HT1080 (cell line): Measurements from ENCODE around the gene KIRREL3. TPM values are rescaled to one million over a fixed set of nuclear protein-coding genes. Genes with fewer than 3 reads are reported as not detected.

Source experiments
- DNase-seq: peaks from one replicate; pipeline ENCODE4 v3.0.0-alpha.2; 2015; ENCODE audit warnings: low read depth
- total RNA-seq: library from RNA; depleted of rRNA; stranded (reverse); fragments of >200 nt; shearing (Covaris generic); gene quantifications from 2 replicates; pipeline ENCODE4 v1.2.3, GENCODE V29; 2014

The KIRREL3 gene
- total RNA-seq, 1 experiment from 2014 or later = 1.7 TPM

DNA sequence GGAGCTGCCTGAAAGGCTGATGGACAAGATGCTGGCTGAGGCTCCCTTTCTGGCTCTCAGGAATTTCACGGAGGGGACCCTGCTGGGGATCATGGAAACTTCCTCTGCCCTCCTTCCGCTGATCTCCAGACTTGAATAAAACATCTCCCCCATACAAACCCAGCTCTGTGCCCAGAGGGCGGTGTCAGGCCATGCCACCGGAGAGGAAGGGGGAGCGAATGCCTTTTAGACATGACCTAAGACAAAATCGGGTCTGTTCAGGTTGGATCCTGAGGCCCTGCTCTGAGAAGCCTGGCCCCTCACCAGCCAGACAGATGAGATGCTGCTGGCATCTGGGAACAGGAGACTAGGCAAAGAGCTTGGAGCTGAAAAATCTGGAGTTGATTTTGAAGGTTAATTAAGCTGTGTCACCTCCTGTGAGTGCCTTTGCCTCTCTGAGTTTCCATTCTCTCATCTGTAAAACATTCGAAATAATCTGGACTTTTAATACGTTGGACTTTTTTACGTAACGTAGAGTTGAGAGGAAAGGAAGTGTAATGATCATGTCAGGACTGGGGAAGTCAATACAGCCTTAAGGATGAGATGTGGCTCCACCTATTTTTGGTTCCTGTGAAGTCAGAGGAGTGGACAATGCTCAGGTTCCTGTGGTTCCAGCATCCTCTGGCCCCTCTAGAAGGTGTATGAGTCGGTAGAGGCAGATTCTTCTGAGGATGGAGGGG, 481.4 kb downstream of the KIRREL3 start:
- no peak for DNase-seq

DNA sequence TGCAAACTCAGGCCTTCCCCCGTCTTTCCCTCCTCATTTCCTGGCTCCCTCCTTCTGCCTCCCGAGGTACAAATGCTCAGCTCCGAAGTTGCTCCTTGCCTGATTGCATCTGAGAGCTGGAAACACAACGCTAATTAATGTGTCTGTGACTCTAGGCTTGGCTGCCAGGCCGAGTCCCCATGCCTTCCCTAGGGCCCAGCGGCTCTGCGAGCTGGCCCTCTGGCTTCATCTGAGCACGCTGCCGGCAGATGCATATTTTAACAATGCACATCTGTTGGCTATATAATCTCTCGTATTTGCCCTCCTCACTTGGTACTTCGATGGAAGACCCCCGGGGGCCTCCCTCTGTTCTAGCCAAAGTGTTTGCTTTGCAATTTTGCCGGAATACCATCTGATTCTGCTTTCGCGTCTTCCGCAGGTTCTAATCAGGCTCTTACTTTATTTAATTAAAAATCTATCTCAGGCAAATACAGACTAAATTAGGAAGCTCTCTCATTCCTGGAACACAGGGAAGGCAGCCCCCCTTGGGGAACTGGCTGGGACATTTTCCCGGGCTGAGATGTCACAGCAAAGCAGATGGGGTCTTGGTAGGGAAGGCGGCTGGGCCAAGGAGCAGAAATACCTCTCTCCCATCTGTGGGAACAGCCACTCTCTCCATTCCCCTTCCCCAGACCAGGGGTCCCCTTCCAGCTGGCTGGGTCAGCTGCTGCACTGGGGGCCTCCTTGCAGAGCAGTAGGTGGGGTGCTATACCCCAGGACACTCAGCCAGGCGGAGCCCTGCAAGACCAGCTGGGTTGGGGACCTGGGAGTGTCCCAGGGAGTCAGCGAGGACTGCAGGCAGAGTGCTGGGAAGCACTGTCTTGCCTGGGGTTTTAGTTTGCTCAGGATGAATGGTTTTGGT, 482.2 kb downstream of the KIRREL3 start:
- no peak for DNase-seq

DNA sequence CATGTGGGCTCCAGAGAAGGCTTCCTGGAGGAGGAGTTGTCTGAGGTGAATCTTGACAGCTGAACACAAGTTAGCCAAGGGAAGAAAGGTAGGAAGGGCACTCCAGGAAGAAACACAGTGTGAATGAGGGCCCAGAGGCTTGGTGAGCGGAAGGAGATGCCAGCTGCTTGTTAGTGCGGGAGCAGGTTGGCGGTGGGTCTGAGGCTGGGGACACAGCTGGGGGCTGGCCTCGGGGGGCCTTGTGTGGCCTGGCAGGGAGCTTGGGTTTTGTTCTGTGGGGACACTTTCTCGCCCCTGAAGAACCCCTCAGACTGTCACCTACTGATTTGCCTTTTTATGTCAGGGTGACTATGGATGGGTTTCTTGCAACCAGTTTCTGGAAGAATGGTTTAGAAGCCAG, 485.1 kb downstream of the KIRREL3 start:
- no peak for DNase-seq

DNA sequence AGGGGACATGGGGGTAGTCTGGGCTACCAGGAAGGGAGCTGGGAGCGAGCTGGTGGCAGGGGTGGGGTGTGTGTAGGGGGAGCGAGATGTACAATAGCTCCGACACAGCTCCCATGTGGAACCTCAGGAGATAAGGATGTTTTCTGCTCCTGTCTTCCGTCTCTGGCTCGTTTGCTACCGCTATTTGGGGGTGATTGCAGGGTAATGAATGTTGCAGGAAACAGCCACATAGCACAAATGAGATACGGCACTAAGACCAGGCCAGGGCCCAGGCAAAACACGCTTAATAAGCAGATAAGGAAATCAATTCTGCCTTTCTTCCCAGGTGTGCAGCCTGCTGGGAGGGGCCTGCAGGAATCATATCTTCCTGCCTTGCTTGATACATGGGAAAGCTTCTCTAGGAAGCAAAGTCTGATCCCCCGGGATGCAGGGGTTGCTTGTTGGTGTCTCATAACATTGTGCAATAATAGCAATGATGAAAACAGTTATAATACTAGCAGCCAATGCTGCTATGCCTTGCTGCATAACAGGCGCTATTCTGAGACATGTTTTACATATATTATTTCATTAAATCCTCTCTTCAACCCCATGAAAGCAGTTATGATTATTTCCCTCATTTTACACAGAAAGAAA, 486.4 kb downstream of the KIRREL3 start:
- no peak for DNase-seq

DNA sequence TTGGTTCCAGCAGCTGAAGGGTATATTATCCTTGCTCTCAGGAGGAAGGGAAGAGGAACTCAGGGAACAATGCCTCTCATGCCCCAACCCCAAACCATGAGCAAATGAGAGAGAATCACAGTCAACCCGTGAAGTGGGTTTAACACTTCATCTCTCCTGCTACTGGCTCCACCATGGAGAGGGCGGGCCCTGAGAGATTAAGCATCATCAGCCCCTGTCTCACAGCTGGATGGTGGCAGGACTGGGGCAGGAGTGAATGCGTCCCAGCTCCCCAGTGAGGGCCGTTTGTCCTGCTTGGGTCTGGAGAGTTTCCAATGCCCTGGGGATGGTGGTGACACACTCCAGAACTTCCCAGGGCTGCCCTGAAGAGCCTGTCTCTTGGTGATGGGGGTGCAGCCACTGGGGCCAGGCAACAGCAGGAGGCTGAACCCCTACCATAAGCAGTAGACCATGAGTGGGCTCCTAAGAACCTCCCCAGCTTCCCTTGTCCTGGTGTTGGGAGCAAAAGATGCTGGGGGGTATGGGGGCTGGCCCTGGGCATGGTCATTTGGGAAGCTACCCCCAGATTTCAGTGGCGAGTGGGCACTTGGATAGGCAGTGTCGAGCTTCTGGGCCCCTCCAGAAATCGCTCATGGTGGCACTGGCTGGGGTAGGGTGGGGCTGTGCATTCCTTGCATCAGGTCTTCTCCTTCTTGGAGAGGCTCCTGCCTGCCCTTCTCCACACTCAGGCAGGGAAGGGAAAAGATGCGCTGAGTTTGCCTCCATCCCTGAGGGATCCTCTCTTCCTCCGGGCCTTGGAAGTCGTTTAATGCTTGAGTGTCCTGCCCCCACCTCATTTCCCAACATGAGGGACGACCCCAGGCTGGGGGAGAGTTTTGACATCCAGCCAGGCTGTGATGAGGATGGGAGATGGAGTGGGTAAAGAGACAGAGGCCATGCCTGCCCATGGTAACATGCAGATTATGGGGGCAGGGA, 487.5 kb downstream of the KIRREL3 start:
- DNase-seq = no peak

DNA sequence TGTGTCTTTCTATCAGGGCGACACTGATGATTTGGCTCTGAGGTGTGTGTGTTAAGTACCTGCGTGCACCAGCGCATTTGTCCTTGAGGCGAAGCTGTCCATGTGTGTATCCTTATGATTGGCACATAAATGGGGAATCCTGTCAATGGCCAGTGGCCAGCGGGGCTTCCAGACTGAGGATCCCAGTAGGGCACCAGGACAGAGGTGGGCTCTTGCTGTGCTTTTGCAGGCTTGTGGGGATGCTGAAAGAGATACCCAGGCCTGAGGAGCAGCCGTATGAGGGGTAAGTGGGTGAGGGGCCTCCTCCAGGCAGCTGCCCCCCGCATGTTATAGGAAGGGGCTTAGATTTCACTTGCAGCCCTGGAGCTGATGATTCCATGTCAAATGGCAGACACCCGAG, 488.3 kb downstream of the KIRREL3 start:
- DNase-seq = no peak

DNA sequence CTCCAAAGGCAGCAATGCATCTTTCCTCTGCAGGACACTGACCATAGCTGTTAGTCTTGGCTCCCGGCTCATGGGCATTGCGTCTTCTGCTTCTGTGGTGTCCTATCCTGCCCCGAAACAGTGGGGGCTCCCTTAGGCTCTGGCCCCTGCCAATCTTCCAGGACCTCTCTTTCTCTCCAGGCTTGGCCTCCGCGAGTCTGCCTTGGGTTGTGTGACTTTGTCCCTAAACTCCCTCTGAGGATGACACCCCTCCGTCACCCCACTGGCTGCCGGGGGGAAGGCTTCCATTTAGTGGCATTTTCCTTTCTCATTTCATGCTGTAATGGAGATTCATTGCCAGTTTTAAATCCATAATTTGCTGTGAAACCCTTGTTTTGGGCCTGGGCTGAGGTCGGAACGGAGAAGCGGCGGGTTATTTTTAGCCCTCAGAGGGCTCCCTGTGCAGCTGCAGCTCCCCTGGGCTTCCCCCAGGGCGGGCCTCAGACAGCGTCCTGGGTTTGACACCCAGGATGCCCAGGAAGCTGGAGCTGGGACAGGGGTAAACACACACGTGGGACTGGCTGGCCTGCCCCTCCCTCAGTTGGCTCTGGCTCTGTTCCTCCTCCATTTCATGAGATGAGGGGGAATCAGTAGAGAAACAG, 489.0 kb downstream of the KIRREL3 start:
- no peak for DNase-seq

DNA sequence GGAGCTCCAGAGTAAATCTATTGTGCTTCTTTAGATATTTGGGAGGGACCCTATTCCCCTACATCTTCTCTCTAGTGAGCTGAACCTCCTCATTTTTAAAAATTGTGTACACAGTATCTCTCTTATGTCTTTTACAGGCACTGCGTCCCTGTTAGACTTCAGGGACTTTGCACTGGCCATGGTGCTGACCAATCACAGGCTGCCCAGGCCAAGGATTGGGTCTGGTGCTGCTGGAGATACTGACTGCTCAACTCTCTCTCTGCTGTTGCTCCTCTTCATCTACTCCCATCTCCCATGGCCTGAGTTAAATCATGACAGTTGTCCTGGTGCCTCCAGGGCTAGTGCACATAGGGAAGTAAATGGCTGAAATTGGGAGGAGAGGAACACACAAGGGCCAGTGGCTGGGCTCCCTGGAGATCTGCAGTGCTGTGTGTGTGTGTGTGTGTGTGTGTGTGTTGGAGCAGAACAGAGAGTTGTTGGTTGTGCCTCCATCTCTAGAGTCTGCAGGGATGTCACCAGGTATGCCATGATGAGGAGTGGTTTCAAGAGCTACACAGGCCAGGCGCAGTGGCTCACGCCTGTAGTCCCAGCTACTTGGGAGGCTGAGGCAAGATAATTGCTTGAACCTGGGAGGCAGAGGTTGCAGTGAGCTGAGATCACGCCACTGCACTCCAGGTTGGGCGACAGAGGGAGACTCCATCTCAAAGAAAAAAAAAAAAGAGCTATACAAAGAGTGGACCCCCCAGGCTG, 489.8 kb downstream of the KIRREL3 start:
- DNase-seq = no peak

DNA sequence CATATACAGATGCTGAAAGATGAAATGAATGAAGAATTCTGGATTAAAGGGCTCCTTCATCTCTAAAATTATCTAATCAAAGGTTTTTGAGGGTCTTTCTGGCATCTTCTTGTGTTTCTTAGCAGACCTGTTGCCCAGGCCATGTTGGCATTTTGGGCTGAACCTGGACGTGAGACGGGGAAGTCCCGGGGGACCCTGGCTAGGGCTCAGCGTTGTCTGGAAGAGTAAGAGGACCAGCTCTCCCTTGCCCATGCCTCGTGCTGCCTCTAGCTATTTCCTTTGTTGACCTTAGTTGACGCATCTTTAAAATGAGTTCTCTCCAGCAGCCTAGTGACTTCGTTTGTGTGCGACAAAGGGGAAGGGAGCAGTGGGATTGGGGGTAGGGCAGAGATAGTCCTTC, 492.9 kb downstream of the KIRREL3 start:
- DNase-seq = no peak

DNA sequence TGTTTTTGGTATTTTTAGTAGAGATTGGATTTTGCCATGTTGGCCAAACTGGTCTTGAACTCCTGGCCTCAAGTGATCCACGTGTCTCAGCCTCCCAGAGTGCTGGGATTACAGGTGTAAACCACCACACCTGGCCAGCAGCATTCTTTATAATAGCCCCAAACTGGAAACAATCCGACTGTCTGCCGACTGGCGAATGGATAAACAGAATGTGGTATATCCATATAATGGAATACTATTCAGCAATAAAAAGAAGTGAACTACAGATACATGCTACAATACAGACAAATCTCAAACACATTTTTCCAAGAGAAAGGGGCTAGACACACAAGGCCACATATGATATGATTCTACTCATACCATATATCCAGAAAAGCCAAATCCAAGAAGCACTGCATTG, 493.8 kb downstream of the KIRREL3 start:
- no peak for DNase-seq

DNA sequence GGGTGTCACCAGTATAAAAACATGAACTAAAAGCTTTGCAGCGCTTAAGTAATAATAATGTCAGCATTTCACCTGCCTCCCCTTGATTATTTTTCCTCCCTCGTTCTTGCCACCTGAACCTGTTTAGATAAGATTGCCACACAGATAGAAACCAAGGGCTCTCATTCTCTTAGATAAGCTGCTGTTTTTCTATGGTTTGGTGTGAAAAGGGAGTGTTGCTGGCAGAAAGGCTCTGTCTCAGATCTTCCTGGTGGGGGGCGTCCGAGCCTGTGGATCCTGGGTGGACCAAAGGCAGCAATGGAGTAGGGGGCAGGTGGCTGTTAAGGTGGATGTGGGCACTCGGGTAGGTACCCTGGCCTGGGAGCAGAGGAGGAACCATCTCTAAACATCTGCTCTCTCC, 497.6 kb downstream of the KIRREL3 start:
- DNase-seq = no peak

DNA sequence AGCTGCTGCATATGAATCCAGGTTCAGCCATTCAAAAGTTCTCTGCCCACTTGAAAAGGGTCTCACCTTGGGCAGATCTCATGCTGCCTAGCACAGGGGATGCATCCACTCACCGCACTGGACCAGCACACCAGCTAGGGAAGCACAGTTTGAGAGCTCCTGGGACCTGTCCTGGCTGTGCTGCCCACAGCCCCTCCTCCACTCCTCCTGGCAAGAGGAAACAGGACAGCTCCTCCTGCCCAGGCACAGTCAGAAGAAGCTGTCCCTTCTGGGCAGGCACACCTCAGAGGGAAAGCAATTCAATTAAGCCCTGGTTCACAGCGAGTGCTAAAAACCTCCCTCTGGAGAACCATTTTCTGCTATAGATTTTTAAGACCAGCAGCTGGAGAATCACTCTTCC, 498.4 kb downstream of the KIRREL3 start:
- DNase-seq = no peak

DNA sequence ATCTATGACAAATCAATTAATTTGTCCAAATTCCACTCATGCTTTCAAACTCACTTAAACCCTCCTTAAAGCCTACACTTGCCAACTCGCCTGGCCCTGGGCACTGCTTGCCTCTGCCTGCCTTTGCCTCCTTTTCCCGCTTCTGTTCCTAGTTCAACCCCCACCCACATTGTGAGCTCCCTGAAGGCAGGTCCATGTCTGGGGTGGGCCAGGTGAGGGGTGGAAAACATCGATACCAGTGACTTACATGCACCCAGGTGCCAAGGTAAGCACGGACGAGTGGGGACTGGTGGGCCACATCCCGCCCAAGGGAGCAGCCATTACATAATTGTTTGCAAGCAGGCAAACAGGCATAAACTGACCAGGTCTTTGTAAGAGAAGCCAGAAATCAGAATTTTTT, 498.9 kb downstream of the KIRREL3 start:
- DNase-seq = no peak

DNA sequence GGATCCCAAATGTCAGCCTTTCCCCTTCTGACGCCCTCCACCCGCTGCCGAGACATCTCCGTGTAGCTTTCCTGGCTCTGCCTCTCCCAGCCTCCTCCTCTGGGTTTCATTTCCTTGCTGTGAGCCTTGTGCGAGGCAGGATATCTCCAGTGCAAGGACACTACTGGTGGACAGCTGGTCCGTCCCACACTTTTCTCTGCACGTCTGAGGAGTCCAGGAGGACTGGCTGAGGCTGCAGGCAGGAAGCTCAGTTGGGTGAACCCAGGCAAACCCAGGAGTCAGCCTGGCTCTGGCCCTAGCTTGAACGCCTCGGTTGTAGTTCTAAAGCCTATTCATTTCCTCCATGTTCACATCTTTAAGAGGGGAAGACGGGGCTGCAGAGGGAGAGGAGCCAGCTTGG, 499.6 kb downstream of the KIRREL3 start:
- no peak for DNase-seq

DNA sequence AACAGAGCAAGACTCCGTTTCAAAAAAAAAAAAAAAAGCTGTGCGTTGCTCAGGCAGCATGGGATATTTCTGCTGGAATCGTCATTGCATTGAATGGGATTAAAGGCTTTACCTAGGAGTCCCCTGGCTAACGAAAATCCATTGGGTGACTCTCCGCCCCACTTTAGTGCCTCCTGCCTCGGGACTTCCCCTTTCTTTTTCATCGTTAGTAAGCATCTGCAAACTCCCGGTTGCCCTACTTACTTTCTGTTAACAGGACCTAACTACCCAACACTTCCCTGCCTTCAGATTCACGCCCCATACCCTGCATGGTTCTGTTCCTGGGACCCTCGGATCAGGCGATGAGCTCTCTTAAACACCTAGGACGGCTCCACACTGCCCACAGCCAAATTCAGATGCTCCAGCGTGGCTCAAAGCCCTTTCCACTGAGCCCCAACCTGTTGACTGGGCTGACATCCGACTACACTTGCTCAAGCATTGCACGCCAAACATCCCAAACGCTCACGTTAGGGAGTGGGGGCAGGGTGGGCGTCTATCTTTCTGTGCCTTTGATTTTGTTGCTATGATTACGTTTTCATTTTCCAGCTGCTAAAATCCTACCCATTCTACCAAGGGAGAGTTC, 501.3 kb downstream of the KIRREL3 start:
- DNase-seq = no peak

DNA sequence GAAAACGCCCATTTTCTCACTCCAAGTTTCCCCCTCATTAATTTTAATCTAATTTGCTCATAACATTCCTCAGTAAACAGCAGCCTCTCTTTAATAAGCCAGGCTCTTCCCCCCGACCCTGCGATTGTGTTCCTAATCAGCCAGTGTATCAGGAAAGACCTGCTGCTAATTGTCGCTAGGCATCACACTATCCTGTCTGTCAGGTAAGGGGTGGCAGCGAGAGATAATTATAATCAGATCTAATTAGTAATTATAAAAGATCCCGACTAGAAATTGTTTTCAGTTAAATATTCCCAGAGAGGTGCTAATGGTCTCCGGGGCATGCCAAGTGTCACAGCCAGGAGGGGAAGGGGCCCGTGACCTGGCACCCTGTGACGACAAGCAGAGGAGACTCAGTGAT, 502.3 kb downstream of the KIRREL3 start:
- DNase-seq = no peak

DNA sequence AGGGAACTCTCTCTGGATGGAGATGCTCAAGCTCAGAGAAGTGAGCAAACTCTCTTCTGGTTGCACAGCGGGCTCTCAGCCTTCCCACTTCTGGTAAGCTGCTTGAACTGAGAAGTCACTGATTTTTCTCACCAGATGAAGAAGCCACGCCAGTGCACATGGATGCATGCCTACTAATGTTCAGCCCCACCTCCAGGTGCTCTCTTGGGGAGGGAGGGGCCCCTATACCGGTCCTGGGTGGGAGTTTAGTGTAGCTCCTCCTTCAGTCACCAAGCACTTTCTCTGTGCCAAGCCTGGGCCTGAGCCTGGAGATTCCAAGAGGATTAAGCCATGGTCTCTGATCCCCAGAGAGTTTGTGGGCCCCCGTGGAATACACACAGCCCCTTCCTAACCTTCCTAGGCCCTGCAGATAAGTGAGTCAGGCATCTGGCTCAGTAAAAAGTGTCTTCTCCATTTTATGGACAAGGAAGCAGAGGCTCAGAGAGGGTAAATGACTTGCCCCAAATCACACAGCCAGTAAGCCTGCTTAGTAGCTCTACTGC, 502.9 kb downstream of the KIRREL3 start:
- DNase-seq = no peak

DNA sequence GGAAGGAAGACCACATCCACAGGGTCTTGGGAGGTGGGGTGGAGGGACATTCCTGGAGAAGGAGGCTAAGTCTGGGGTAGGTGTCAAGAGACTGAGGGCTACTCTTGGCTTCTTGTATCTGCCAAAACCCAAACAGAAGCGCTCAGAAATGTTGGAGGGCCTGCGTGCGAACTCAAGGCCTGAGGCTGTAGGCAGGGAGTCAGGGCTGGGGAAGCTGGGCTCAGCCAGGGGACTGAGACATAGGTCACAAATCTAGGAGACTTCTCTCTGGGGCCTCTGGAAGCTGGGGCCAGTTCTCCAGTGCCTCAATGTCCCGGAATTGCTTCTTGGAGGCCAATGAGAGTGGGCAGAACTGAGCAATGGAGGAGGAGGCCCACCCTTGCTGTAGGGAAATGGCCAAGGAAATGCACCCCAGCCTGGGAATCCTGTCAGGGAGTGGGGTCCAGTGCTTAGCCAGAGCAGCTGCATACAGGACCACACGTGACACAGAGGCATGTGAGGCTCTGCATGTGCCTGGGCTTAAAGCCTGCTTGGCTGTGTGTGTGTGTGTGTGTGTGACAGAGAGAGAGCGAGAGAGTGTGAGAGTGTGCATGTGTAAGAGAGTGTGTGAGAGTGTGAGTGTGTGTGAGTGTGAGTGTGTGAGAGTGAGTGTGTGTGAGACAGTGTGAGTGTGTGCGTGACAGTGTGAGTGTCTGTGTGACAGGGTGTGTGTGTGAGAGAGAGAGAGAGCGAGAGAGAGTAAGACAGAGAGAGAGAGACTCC, 503.8 kb downstream of the KIRREL3 start:
- no peak for DNase-seq
